ENCODE measurements around the gene KCNQ4. TPM values are rescaled to one million over a fixed set of nuclear protein-coding genes. Genes with fewer than 3 reads are reported as not detected.

KCNQ4 gene
- total RNA-seq, 3 donors from 2014 or later (not counting 1 experiment from before 2014, with no cell fraction given), result 0.14 to 0.45 (median 0.35) TPM

- Mint-ChIP-seq H3K36me3 (no peaks in the 10 kb centered on the region), H3K4me1 (peaks cover 0 to 15% of the 10 kb centered on the region in 2 donors), H3K27ac (no peak overlapping the region), H3K9me3 (no peaks in the 10 kb centered on the region), H3K27me3 (ENCODE audit: low read depth in 2 of 2) (peaks cover 6 to 28% of the 10 kb centered on the region in 2 donors), H3K4me3 (no peak overlapping the region)
- ATAC-seq (no peak), DNase-seq (no peak)
- peaks cover 13% of the 10 kb centered on the region for H3K4me1 ChIP-seq (ENCODE audit: control insufficient read depth, insufficient read depth, low read length)
- no peak for TF ChIP-seq CTCF (IDR thresholded peaks at IDR 0.05)
- no peak overlapping the region for H3K27ac ChIP-seq (ENCODE audit: low read length)
- intact Hi-C loops (cut with micrococcal nuclease), result no loop called here
- H3K4me3 ChIP-seq (ENCODE audit: low read length), result no peak overlapping the region
- H3K9me3 ChIP-seq (ENCODE audit: control insufficient read depth, insufficient read depth, low read length), result no peaks in the 10 kb centered on the region
- H3K27me3 ChIP-seq (ENCODE audit: control insufficient read depth, insufficient read depth, low read length), result peaks cover 14% of the 10 kb centered on the region
- no peaks in the 10 kb centered on the region for H3K36me3 ChIP-seq (ENCODE audit: control insufficient read depth, insufficient read depth, low read length)
- WGBS (ENCODE audit: insufficient coverage), result 84% methylated on average over 8 of the region's 9 CpGs
Measured at GRCh38 chr1:40786995-40787705, 3.6 kb downstream of the KCNQ4 start.

- peaks cover 8% of the 10 kb centered on the region for H3K4me1 ChIP-seq (ENCODE audit: control insufficient read depth, insufficient read depth, low read length)
- WGBS (ENCODE audit: insufficient coverage), result 93% methylated on average over 15 of the region's 19 CpGs
- intact Hi-C loops (cut with micrococcal nuclease), result no loop called here
Measured at GRCh38 chr1:40787737-40788560, 4.4 kb downstream of the KCNQ4 start.

GRCh38 chr1:40788561-40789341, 5.2 kb downstream of the KCNQ4 start:
- Histone ChIP-seq H3K27me3 (ENCODE audit: control insufficient read depth, insufficient read depth, low read length) (peaks cover 9% of the 10 kb centered on the region), H3K4me3 (ENCODE audit: low read length) (no peak overlapping the region), H3K27ac (ENCODE audit: low read length) (no peak overlapping the region), H3K9me3 (ENCODE audit: control insufficient read depth, insufficient read depth, low read length) (no peaks in the 10 kb centered on the region), H3K36me3 (ENCODE audit: control insufficient read depth, insufficient read depth, low read length) (no peaks in the 10 kb centered on the region), H3K4me1 (ENCODE audit: control insufficient read depth, insufficient read depth, low read length) (peaks cover 4% of the 10 kb centered on the region)
- no peaks in the 10 kb centered on the region for H3K9me3 Mint-ChIP-seq
- no peak for TF ChIP-seq CTCF (IDR thresholded peaks at IDR 0.05)
- 93% methylated on average over 17 of the region's 17 CpGs for WGBS (ENCODE audit: insufficient coverage)
- DNase-seq (no peak), ATAC-seq (no peak)
- H3K27me3 Mint-ChIP-seq (ENCODE audit: low read depth in 2 of 2), result peaks cover 0 to 18% of the 10 kb centered on the region in 2 donors
- H3K4me1 Mint-ChIP-seq, result peaks cover 0 to 6% of the 10 kb centered on the region in 2 donors
- no peak overlapping the region for H3K27ac Mint-ChIP-seq
- no peaks in the 10 kb centered on the region for H3K36me3 Mint-ChIP-seq
- H3K4me3 Mint-ChIP-seq, result no peak overlapping the region
- intact Hi-C loops (cut with micrococcal nuclease), result no loop called here

More at GRCh38 chr1:40787737-40788560, 4.4 kb downstream of the KCNQ4 start:
- no peak for DNase-seq
- Mint-ChIP-seq H3K27ac (no peak overlapping the region), H3K4me3 (no peak overlapping the region), H3K9me3 (no peaks in the 10 kb centered on the region), H3K4me1 (peaks cover 0 to 11% of the 10 kb centered on the region in 2 donors), H3K27me3 (ENCODE audit: low read depth in 2 of 2) (peaks cover 4 to 23% of the 10 kb centered on the region in 2 donors), H3K36me3 (no peaks in the 10 kb centered on the region)
- no peak overlapping the region for H3K27ac ChIP-seq (ENCODE audit: low read length)
- peaks cover 13% of the 10 kb centered on the region for H3K27me3 ChIP-seq (ENCODE audit: control insufficient read depth, insufficient read depth, low read length)
- no peak for TF ChIP-seq CTCF (IDR thresholded peaks at IDR 0.05)
- H3K9me3 ChIP-seq (ENCODE audit: control insufficient read depth, insufficient read depth, low read length), result no peaks in the 10 kb centered on the region
- no peak for ATAC-seq
- no peak overlapping the region for H3K4me3 ChIP-seq (ENCODE audit: low read length)
- H3K36me3 ChIP-seq (ENCODE audit: control insufficient read depth, insufficient read depth, low read length), result no peaks in the 10 kb centered on the region

All from natural killer cell (primary cell).